Transverse colon (tissue), 4 donors: ENCODE data around the gene AQR. TPM values are rescaled to one million over a fixed set of nuclear protein-coding genes. Genes with fewer than 3 reads are reported as not detected.

ENCODE experiments used
- DNase-seq: peaks from one replicate; pipeline ENCODE4 v3.0.0-alpha.2; 2019
- H3K27ac ChIP-seq, 4 donors: fragments of 200-600 bp; sonication (generic); 2 replicates each; pipeline ENCODE4 v1.5.1; 2016 to 2018; ENCODE audit warnings: inconsistent platforms in 4 of 4
- H3K27me3 ChIP-seq: fragments of 200-600 bp; sonication (generic); 2 replicates; pipeline ENCODE4 v1.5.1; 2017; ENCODE audit warnings: inconsistent platforms
- H3K36me3 ChIP-seq, 4 donors: fragments of 200-600 bp; sonication (generic); 2 replicates each; pipeline ENCODE4 v1.5.1; 2017 to 2019; ENCODE audit warnings: inconsistent platforms in 4 of 4
- H3K4me1 ChIP-seq, 4 donors: fragments of 200-600 bp; sonication (generic); 2 replicates each; pipeline ENCODE4 v1.5.1; 2017 to 2020; ENCODE audit warnings: inconsistent platforms in 4 of 4
- H3K4me3 ChIP-seq, 4 donors: fragments of 200-600 bp; sonication (generic); 1 replicate in 1 of 4; 2 replicates in 3 of 4; pipeline versions ENCODE4 v1.5.1 to v1.6.1; 2017 to 2019; ENCODE audit warnings: inconsistent platforms in 4 of 4
- H3K9me3 ChIP-seq, 2 donors: fragments of 200-600 bp; sonication (generic); 2 replicates each; pipeline ENCODE4 v1.5.1; 2017 to 2019; ENCODE audit warnings: inconsistent platforms in 2 of 2
- EP300 ChIP-seq: sonication (generic); formaldehyde crosslinking; IDR thresholded peaks from one replicate; pipeline ENCODE4 v1.6.1; 2017; ENCODE audit warnings: antibody characterized with exemption, low read depth
- POLR2A ChIP-seq: fragments of 450-650 bp; IDR thresholded peaks from one replicate; pipeline ENCODE4 v1.6.1; 2016; ENCODE audit warnings: antibody characterized with exemption, mild to moderate bottlenecking, moderate library complexity
- POLR2AphosphoS5 ChIP-seq, 3 donors: sonication (generic); formaldehyde crosslinking; IDR thresholded peaks; one replicate each; pipeline ENCODE4 v1.6.1; 2016; ENCODE audit warnings: antibody characterized with exemption in 3 of 3
- WGBS, 2 donors: methylation state at CpG; one replicate each; pipeline ENCODE4 v1.1.5; 2018; ENCODE audit warnings: low coverage in 1 of 2; 5-methylcytosine and 5-hydroxymethylcytosine counted together
- in situ Hi-C, 4 donors: fragments of 200-750 bp; cut with MboI; loops; one replicate each; pipeline versions ENCODE4 v1.15.0 to v1.15.1; 2017; ENCODE audit warnings: low sequenced_read_pairs in 3 of 4, low pct_ligation_motif_present in 1 of 4, low pct_unique_long_range_greater_than_20kb in 1 of 4
- intact Hi-C: fragments of 100-400 bp; cut with DNase I; formaldehyde crosslinking; loops from one replicate; pipeline ENCODE4 v1.15.1; 2023; ENCODE audit warnings: low total_unique reads
- total RNA-seq, 4 donors: library from RNA; depleted of rRNA; stranded (reverse); fragments of >200 nt; gene quantifications; one replicate each; pipeline ENCODE4 v1.1.0, GENCODE V29; 2016
- TF ChIP-seq, protein P1 (sequence below), 5 experiments: fragments of 200-600 bp in 3 of 5; fragments of 450-650 bp in 2 of 5; sonication (generic) in 3 of 5; IDR thresholded peaks; 1 replicate in 2 of 5; 2 replicates in 3 of 5; pipeline ENCODE4 v1.5.1; 2016 to 2017; ENCODE audit warnings: antibody characterized with exemption in 5 of 5, inconsistent platforms in 3 of 5, mild to moderate bottlenecking in 2 of 5, moderate library complexity in 1 of 5

AQR gene
- total RNA-seq, 4 donors from 2014 or later: 13.8 to 25.7 (median 23.5) TPM

DNA sequence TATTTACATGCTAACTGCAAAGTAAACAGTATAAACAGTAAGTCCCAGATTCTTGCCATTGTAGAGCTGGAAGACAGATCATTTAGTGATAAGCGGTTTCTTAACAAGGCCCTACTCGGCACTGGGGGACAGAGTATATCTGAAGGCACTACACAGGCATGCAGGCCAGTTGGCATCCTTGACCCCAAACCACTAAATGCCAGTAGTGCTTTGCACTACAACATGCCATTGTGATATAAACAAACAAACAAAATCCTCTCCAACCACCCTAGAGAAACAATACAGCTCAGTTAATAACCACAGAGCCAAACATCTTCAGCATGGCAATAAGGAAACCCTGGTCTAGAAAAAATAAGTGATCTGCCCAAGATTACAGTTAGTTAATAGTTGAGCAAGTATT is 5.3 kb downstream of the AQR start:
- 83 to 92% methylated on average over 2 of the region's 2 CpGs for WGBS, 2 donors

DNA sequence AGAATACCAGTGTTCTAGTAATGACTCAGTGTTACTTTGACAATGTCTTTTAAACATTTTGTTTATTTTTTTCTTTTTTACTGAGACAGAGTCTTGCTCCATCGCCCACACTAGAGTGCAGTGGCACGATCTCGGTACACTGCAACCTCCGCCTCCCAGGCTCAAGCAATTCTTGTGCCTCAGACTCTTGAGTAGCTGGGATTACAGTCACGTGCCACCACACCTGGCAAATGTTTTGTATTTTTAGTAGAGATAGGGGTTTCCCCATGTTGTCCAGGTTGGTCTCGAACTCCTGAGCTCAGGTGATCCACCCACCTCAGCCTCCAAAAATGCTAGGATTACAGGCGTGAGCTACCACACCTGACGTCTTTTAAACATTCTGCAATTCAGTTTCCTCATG is 15.7 kb downstream of the AQR start:
- H3K27ac ChIP-seq: no peak overlapping the region
- intact Hi-C loops (no loop called here), in situ Hi-C loops (no loop called here)
- no peak overlapping the region for H3K4me3 ChIP-seq
- H3K9me3 ChIP-seq: no peaks in the 10 kb centered on the region
- H3K27me3 ChIP-seq: no peaks in the 10 kb centered on the region
- TF ChIP-seq POLR2AphosphoS5 (IDR thresholded peaks at IDR 0.05) (no peak), EP300 (no peak), POLR2A (no peak)
- TF ChIP-seq, protein P1, sequence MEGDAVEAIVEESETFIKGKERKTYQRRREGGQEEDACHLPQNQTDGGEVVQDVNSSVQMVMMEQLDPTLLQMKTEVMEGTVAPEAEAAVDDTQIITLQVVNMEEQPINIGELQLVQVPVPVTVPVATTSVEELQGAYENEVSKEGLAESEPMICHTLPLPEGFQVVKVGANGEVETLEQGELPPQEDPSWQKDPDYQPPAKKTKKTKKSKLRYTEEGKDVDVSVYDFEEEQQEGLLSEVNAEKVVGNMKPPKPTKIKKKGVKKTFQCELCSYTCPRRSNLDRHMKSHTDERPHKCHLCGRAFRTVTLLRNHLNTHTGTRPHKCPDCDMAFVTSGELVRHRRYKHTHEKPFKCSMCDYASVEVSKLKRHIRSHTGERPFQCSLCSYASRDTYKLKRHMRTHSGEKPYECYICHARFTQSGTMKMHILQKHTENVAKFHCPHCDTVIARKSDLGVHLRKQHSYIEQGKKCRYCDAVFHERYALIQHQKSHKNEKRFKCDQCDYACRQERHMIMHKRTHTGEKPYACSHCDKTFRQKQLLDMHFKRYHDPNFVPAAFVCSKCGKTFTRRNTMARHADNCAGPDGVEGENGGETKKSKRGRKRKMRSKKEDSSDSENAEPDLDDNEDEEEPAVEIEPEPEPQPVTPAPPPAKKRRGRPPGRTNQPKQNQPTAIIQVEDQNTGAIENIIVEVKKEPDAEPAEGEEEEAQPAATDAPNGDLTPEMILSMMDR (IDR thresholded peaks at IDR 0.05): no peak
- no peak for DNase-seq
- WGBS, 2 donors: 85 to 86% methylated on average over 5 to 8 of the region's 8 CpGs
- H3K4me1 ChIP-seq: peaks cover 0 to 6% (median 0%) of the 10 kb centered on the region in 4 donors
- H3K36me3 ChIP-seq: peaks cover 0 to 19% (median 6%) of the 10 kb centered on the region in 4 donors

More for the DNA sequence above, 5.3 kb downstream of the AQR start:
- Histone ChIP-seq H3K4me3 (no peak overlapping the region), H3K9me3 (no peaks in the 10 kb centered on the region), H3K27ac (no peak overlapping the region), H3K36me3 (peaks cover 0 to 14% (median 0%) of the 10 kb centered on the region in 4 donors), H3K27me3 (no peaks in the 10 kb centered on the region), H3K4me1 (peaks cover 9 to 32% (median 16%) of the 10 kb centered on the region in 4 donors)
- DNase-seq: no peak
- in situ Hi-C loops: no loop called here
- intact Hi-C loops: loop anchor here (2.0 kb wide), 1 partner anchor 43 kb away; no protein-coding TSS in a partner anchor
- no peak for TF ChIP-seq EP300
- TF ChIP-seq POLR2A: no peak
- no peak for TF ChIP-seq POLR2AphosphoS5 (IDR thresholded peaks at IDR 0.05)
- TF ChIP-seq, protein P1 (IDR thresholded peaks at IDR 0.05): no peak

DNA sequence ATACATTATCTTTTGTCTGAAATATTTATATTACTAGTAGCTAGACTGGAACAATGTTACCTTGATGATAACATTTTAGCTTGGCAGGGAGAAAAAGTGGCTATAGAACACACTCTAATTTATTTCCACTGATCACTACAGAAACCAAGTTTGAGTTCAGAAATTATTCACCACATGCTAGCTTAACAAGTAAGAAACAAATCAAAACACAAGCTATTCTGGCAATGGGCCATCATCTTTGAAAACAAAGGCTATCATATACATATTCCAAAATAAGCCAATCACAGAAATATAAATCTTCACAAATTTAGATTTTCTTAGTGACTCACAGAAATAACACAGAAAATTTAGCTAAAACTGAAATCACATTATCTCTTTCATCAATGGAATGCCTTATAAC is 17.1 kb downstream of the AQR start:
- Histone ChIP-seq H3K9me3 (no peaks in the 10 kb centered on the region), H3K27me3 (no peaks in the 10 kb centered on the region), H3K27ac (no peak overlapping the region), H3K36me3 (peaks cover 0 to 27% (median 7%) of the 10 kb centered on the region in 4 donors), H3K4me3 (no peak overlapping the region), H3K4me1 (peaks cover 0 to 6% (median 0%) of the 10 kb centered on the region in 4 donors)
- intact Hi-C loops: no loop called here
- TF ChIP-seq EP300: no peak
- TF ChIP-seq, protein P1 (IDR thresholded peaks at IDR 0.05): no peak
- TF ChIP-seq POLR2AphosphoS5 (IDR thresholded peaks at IDR 0.05): no peak
- no peak for TF ChIP-seq POLR2A
- in situ Hi-C loops: no loop called here
- no peak for DNase-seq

DNA sequence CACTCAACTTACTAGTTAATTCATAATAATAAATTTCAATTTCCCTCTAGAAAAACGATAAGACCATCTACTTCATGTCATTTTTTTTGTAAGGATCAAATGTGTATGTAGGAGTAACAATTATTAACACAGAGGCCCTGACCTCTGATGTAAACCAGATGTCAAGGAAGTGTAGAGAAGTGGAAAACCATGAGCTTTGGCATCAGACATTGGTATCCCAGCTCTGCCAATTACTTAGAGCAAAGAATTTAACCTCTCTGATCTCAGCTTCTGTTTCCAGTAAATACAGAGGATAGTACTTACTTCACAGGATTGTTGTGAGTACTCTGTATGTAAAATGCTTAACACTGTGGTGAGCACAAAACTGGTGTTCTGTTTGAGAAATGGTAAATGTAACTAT is 17.5 kb downstream of the AQR start:
- peaks cover 0 to 27% (median 7%) of the 10 kb centered on the region in 4 donors for H3K36me3 ChIP-seq
- H3K27ac ChIP-seq: no peak overlapping the region
- H3K27me3 ChIP-seq: no peaks in the 10 kb centered on the region
- 38 to 70% methylated on average over 1 of the region's 1 CpG for WGBS, 2 donors
- no peak overlapping the region for H3K4me3 ChIP-seq
- in situ Hi-C loops: no loop called here
- H3K9me3 ChIP-seq: no peaks in the 10 kb centered on the region
- TF ChIP-seq, protein P1 (IDR thresholded peaks at IDR 0.05): no peak
- TF ChIP-seq POLR2AphosphoS5 (IDR thresholded peaks at IDR 0.05): no peak
- TF ChIP-seq POLR2A: no peak
- no peak for TF ChIP-seq EP300
- intact Hi-C loops: no loop called here
- H3K4me1 ChIP-seq: peaks cover 0 to 6% (median 0%) of the 10 kb centered on the region in 4 donors
- no peak for DNase-seq
